HUDEP-2 (cell line): Measurements from ENCODE around the gene PNPLA4.

Source experiments
- DNase-seq, 76 experiments: peaks; one replicate each; lab custom pipeline; 2025; ENCODE audit not compliant: unreplicated experiment in 76 of 76; lab: John Stamatoyannopoulos, UW

Gene PNPLA4

DNA sequence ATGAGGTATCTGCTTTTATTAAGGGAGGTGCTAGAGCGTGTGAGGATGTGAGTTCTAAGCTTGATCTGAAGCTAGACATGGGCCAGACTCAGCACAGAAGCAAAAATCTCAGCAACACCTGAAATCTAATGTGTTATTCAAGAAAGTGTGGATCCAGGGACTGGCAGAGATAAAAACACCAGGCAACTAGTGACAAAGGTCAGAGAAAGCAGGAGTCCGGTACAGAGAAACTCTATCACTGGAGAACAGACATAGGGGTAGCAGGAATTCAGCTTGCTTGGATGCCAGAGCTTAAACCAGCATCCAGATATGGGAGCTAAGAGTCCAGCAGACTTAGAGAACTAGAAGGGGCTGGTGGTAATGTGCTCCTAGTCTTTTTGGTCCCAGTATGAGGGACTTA lies 50.3 kb downstream of the PNPLA4 start:
- DNase-seq = no peak

DNA sequence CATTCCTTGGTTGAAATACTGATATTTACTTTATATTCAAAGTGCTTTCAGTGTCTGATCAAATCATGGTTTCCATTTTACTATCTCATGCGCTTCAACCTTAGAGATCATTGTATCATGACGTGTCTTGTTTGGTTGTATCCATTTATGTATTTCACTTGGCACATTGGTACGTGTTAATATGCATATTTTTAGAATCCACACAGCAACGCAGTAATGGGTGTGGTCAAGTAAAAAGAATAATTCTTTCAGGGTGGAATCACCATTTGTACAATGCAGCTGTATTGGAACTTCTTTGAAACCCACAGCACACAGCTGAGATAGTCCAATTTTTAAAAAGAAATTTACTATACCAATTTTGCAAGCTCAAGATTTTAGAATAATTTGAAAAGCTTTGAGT lies 55.2 kb downstream of the PNPLA4 start:
- no peak for DNase-seq

DNA sequence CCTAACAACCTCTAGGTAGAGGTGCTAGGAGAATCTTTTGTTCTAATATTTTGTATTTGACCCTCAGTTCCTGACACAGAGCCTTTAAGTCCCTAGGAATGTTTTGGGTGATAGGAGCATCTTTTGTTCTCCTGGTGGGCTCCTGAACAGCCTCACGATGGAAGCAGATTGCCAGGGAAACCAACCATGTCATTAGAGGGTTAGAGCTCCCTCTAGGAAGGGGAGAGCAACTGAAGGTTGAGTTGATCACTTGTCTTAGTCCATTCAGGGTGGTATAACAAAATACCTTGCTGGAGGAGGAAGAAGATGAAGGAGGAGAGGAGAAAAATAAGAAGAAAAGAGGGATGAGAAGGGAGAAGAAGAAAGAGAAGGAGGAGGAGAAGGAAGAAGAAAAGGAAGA lies 75.0 kb downstream of the PNPLA4 start:
- DNase-seq = no peak
